Immature natural killer cell (primary cell): ENCODE measurements around the gene FBXO22. TPM values are rescaled to one million over a fixed set of nuclear protein-coding genes. Genes with fewer than 3 reads are reported as not detected.
"Not testable (repeated sequence)": the region's sequence is repeated elsewhere in the genome, so short reads cannot be mapped to it uniquely, and the experiment has no call there.

Experiments
- DNase-seq, 3 donors: peaks; one replicate each; pipeline ENCODE4 v3.0.0; 2022; ENCODE audit warnings: mixed read lengths in 1 of 3
- H3K27ac Mint-ChIP-seq, 6 donors: one replicate each; pipeline ENCODE4 v1.8.0; 2020; ENCODE audit warnings: mixed read lengths in 6 of 6, mild to moderate bottlenecking in 5 of 6, inconsistent platforms in 4 of 6, moderate library complexity in 3 of 6
- H3K27me3 Mint-ChIP-seq, 3 donors: one replicate each; pipeline ENCODE4 v1.8.0; 2020 to 2021; ENCODE audit warnings: low read depth in 3 of 3, mild to moderate bottlenecking in 3 of 3, mixed read lengths in 3 of 3, moderate library complexity in 3 of 3, inconsistent platforms in 1 of 3
- H3K36me3 Mint-ChIP-seq, 3 donors: one replicate each; pipeline ENCODE4 v1.8.0; 2020; ENCODE audit warnings: mixed read lengths in 3 of 3, inconsistent platforms in 2 of 3, mild to moderate bottlenecking in 2 of 3
- H3K4me1 Mint-ChIP-seq, 2 donors: one replicate each; pipeline ENCODE4 v1.8.0; 2020; ENCODE audit warnings: inconsistent platforms in 2 of 2, mild to moderate bottlenecking in 2 of 2, mixed read lengths in 2 of 2, moderate library complexity in 1 of 2
- H3K4me3 Mint-ChIP-seq, 5 donors: one replicate each; pipeline ENCODE4 v1.8.0; 2020; ENCODE audit warnings: mild to moderate bottlenecking in 5 of 5, mixed read lengths in 5 of 5, inconsistent platforms in 3 of 5, moderate library complexity in 3 of 5
- H3K9me3 Mint-ChIP-seq, 6 donors: one replicate each; pipeline ENCODE4 v1.8.0; 2020; ENCODE audit warnings: mild to moderate bottlenecking in 6 of 6, mixed read lengths in 6 of 6, inconsistent platforms in 4 of 6, moderate library complexity in 3 of 6
- polyA plus RNA-seq, 3 donors: library from polyadenylated mRNA; unstranded; fragments of 300-500 nt; fragmentation: Illumina TruSeq; gene quantifications; one replicate each; pipeline ENCODE4 v1.2.3, GENCODE V29; 2021

The FBXO22 gene
- polyA plus RNA-seq, 3 donors from 2014 or later, result 11.5 to 13.8 (median 12.7) TPM

DNA sequence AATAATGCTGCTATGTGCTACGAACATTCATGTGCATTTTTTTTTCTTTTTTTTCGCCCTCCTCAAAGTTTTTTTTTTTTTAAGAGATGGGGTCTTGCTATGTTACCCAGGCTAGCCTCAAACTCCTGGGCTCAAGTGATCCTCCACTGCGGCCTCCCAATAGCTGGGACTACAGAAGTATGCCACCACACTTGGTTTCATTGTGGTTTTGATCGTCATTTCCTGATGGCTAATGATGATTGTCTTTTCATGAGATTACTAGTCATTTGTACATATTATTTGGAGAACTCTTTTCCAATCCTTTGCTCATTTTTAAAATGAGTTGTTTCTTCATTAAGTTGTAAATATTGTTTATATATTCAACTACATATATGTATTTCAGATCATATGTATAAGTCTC is 48.8 kb downstream of the FBXO22 start:
- peaks cover 8 to 26% (median 15%) of the 10 kb centered on the region in 3 donors for H3K27me3 Mint-ChIP-seq
- no peak for DNase-seq
- H3K36me3 Mint-ChIP-seq, result no peaks in the 10 kb centered on the region
- peaks cover 3 to 12% of the 10 kb centered on the region in 2 donors for H3K4me1 Mint-ChIP-seq
- no peaks in the 10 kb centered on the region for H3K9me3 Mint-ChIP-seq
- H3K4me3 Mint-ChIP-seq, result no peak overlapping the region
- H3K27ac Mint-ChIP-seq, result no peak overlapping the region

- Mint-ChIP-seq H3K4me3 (no peak overlapping the region), H3K27me3 (peaks cover 5 to 17% (median 13%) of the 10 kb centered on the region in 3 donors), H3K9me3 (no peaks in the 10 kb centered on the region), H3K4me1 (peaks cover 3 to 12% of the 10 kb centered on the region in 2 donors), H3K27ac (no peak overlapping the region), H3K36me3 (no peaks in the 10 kb centered on the region)
- no peak for DNase-seq
These were observed 52.0 kb downstream of the FBXO22 start for GRCh38 chr15:75955720-75956119.

GRCh38 chr15:75961331-75961730 is 57.7 kb downstream of the FBXO22 start:
- DNase-seq, result no peak
- Mint-ChIP-seq H3K9me3 (no peaks in the 10 kb centered on the region), H3K27me3 (peaks cover 0 to 5% (median 4%) of the 10 kb centered on the region in 3 donors), H3K4me1 (no peaks in the 10 kb centered on the region), H3K27ac (no peak overlapping the region), H3K4me3 (no peak overlapping the region), H3K36me3 (no peaks in the 10 kb centered on the region)

GRCh38 chr15:75966073-75966472 is 62.4 kb downstream of the FBXO22 start:
- Mint-ChIP-seq H3K9me3 (no peaks in the 10 kb centered on the region), H3K4me1 (no peaks in the 10 kb centered on the region), H3K27ac (no peak overlapping the region), H3K36me3 (no peaks in the 10 kb centered on the region), H3K4me3 (no peak overlapping the region), H3K27me3 (peaks cover 0 to 8% (median 2%) of the 10 kb centered on the region in 3 donors)
- DNase-seq, result no peak

- H3K4me3 Mint-ChIP-seq, DNase-seq, H3K4me1 Mint-ChIP-seq, H3K9me3 Mint-ChIP-seq, H3K27ac Mint-ChIP-seq, H3K36me3 Mint-ChIP-seq: not testable (repeated sequence)
- H3K27me3 Mint-ChIP-seq, result peaks cover 0 to 10% (median 1%) of the 10 kb centered on the region in 3 donors
These were observed 73.1 kb downstream of the FBXO22 start for GRCh38 chr15:75976766-75977165.

DNA sequence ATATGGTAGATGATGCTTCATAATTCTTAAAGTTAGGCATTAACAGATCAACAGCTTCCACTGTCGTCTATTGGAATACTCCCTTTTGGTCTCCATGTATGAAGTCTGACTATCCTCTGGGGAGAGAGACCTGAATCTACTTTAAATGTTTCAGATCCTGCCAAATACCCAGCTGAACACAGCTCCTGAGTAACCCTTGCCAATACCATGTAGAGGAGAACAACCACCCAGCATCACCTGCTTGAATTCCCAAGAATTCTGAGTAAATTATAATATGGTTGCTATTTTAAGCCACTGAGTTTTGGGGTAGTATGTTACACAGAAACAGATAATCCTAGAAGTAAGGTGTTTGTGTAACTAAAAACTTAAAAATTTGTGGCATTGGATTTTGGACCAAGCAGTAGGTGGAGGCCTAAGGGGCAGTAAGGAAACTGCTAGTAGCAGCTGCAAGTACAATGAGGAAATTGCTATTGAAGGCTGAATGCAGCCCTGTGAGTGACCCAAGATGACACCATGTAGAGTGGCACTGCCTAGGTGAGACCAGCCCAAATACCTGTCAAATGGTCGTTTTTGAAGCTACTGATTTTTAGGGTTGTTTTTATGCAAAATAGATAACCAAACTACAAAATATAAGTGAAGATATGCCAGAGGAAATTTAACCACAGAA is 77.6 kb downstream of the FBXO22 start:
- Mint-ChIP-seq H3K36me3 (peaks cover 0 to 3% (median 0%) of the 10 kb centered on the region in 3 donors), H3K9me3 (no peaks in the 10 kb centered on the region), H3K27ac (no peak overlapping the region), H3K4me1 (no peaks in the 10 kb centered on the region), H3K27me3 (peaks cover 0 to 7% (median under 1%) of the 10 kb centered on the region in 3 donors), H3K4me3 (no peak overlapping the region)
- DNase-seq, result no peak

DNA sequence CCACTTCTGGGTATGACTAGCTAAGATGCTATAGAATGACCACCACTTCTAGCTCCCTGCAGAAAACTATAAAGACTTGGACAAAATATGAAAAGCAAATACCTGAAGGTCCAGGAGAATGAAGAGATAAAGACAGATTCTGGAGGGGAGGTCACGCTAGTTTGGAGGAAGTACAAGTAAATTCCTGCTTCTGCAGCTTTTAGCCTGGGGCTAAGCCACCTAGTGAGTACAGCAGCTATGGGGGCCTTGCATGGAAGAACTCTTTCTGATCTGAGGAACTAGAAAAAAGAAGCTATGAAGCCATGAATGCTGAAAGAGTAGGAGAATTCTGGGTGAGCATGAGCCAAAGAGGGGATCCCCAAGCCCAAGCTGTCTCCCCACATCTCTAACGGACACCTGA is 78.8 kb downstream of the FBXO22 start:
- Mint-ChIP-seq H3K27me3 (peaks cover 0 to 7% (median 0%) of the 10 kb centered on the region in 3 donors), H3K9me3 (no peaks in the 10 kb centered on the region), H3K4me3 (no peak overlapping the region), H3K36me3 (peaks cover 0 to 3% (median 0%) of the 10 kb centered on the region in 3 donors), H3K27ac (no peak overlapping the region), H3K4me1 (no peaks in the 10 kb centered on the region)
- DNase-seq, result no peak

- not testable (repeated sequence) for H3K9me3 Mint-ChIP-seq, H3K4me3 Mint-ChIP-seq, H3K27ac Mint-ChIP-seq, DNase-seq, H3K36me3 Mint-ChIP-seq, H3K4me1 Mint-ChIP-seq, H3K27me3 Mint-ChIP-seq
These were observed 81.0 kb downstream of the FBXO22 start for GRCh38 chr15:75984706-75985105.

- Mint-ChIP-seq H3K27me3 (peaks cover 0 to 3% (median 0%) of the 10 kb centered on the region in 3 donors), H3K4me3 (no peak overlapping the region), H3K9me3 (no peaks in the 10 kb centered on the region), H3K27ac (no peak overlapping the region), H3K36me3 (no peaks in the 10 kb centered on the region), H3K4me1 (no peaks in the 10 kb centered on the region)
- no peak for DNase-seq
These were observed 82.3 kb downstream of the FBXO22 start for GRCh38 chr15:75985971-75986370.

- H3K4me3 Mint-ChIP-seq, result no peak overlapping the region
- H3K4me1 Mint-ChIP-seq, result no peaks in the 10 kb centered on the region
- H3K27ac Mint-ChIP-seq, result no peak overlapping the region
- no peak for DNase-seq
- H3K27me3 Mint-ChIP-seq, result peaks cover 0 to 3% (median 0%) of the 10 kb centered on the region in 3 donors
- H3K9me3 Mint-ChIP-seq, result peaks cover 0 to 5% (median 2%) of the 10 kb centered on the region in 6 donors
- peaks cover 0 to 3% (median 0%) of the 10 kb centered on the region in 3 donors for H3K36me3 Mint-ChIP-seq
These were observed 85.4 kb downstream of the FBXO22 start for GRCh38 chr15:75989045-75989444.

DNA sequence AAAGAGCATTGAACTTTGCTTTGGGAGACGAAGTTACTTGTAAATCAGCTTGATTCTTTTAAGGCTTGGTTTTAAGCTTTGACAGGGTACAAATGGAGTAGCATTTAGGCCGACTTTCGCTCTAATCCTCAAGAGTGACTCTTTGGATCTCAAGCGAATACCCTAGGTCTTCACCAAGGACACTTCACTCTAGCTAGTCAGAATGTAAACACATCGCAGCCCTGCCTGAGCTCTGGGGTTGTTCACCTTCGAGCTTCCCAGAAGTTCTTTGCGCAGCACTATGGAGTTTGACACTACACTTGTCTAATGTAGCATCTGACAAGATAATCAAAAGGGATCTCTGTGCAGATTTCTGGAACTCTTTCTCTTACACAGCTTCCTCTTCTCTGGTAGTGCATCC is 86.2 kb downstream of the FBXO22 start:
- no peak overlapping the region for H3K27ac Mint-ChIP-seq
- peaks cover 0 to 6% (median 3%) of the 10 kb centered on the region in 6 donors for H3K9me3 Mint-ChIP-seq
- H3K36me3 Mint-ChIP-seq, result peaks cover 0 to 3% (median 0%) of the 10 kb centered on the region in 3 donors

More for the DNA sequence above, 86.2 kb downstream of the FBXO22 start:
- Mint-ChIP-seq H3K4me3 (no peak overlapping the region), H3K27me3 (peaks cover 0 to 3% (median 0%) of the 10 kb centered on the region in 3 donors), H3K4me1 (no peaks in the 10 kb centered on the region)
- DNase-seq, result no peak

Other genes with a start within 250 kb of the FBXO22 start
- gene CSPG4, start 191.0 kb upstream of the FBXO22 start, polyA plus RNA-seq, result under 1 TPM in 2 of 3 donors, not detected in 1; 0.12 to 0.18 TPM
- gene UBE2Q2, start 60.4 kb upstream of the FBXO22 start, polyA plus RNA-seq, result 10 to 100 TPM; 38.9 to 55.7 (median 52.1) TPM
- not detected for gene NRG4, start 108.5 kb downstream of the FBXO22 start, polyA plus RNA-seq
- gene TMEM266, start 156.1 kb downstream of the FBXO22 start, polyA plus RNA-seq, result not detected